ENCODE results near the gene NUFIP1.

GRCh38 chr13:45034342-45034741, 45.1 kb upstream of the NUFIP1 start:
- no peak for TF ChIP-seq CTCF (conservative IDR thresholded peaks at IDR 0.05)
- no peak for TF ChIP-seq EZH2 (IDR thresholded peaks at IDR 0.05; ENCODE audit: low read depth)
